Common myeloid progenitor, CD34-positive (primary cell): ENCODE data around the gene AGBL1.
"Not testable (repeated sequence)": the region's sequence is repeated elsewhere in the genome, so short reads cannot be mapped to it uniquely, and the experiment has no call there.

Experiments
- CTCF ChIA-PET: fragments of 350-600 bp; sonication (Branson Sonifier 250); formaldehyde crosslinking; loops from one replicate; lab custom pipeline; 2021; ENCODE audit warnings: antibody characterized with exemption; lab: Charles Lee
- POLR2A ChIA-PET: fragments of 350-600 bp; sonication (Branson Sonifier 250); formaldehyde crosslinking; loops from one replicate; lab custom pipeline; 2021; ENCODE audit warnings: antibody characterized with exemption; lab: Charles Lee
- DNase-seq, 3 donors: peaks; one replicate each; pipeline versions ENCODE4 v3.0.0 to v3.0.0-alpha.2; 2013
- H3K27ac ChIP-seq, 2 experiments: 1 replicate in 1 of 2; 2 replicates in 1 of 2; pipeline ENCODE4 v1.7.0; 2013; ENCODE audit warnings: inconsistent platforms in 2 of 2, low read length in 2 of 2, mild to moderate bottlenecking in 2 of 2, low read depth in 1 of 2, moderate library complexity in 1 of 2; ENCODE audit not compliant: severe bottlenecking in 2 of 2, insufficient read depth in 1 of 2, poor library complexity in 1 of 2
- H3K27me3 ChIP-seq, 5 experiments: replicated peaks in 2 of 5; 1 replicate in 3 of 5; 2 replicates in 2 of 5; pipeline versions ENCODE4 v1.6.1 to v1.7.0; 2013; ENCODE audit warnings: low read length in 4 of 5, mild to moderate bottlenecking in 2 of 5, moderate library complexity in 2 of 5, inconsistent platforms in 1 of 5; ENCODE audit not compliant: insufficient read depth in 5 of 5, control insufficient read depth in 4 of 5
- H3K36me3 ChIP-seq, 4 experiments: 1 replicate in 2 of 4; 2 replicates in 2 of 4; pipeline versions ENCODE4 v1.6.1 to v1.7.0; 2013; ENCODE audit warnings: low read length in 3 of 4, control low read depth in 1 of 4, mild to moderate bottlenecking in 1 of 4; ENCODE audit not compliant: control insufficient read depth in 4 of 4, insufficient read depth in 4 of 4
- H3K4me1 ChIP-seq, 4 experiments: 1 replicate in 3 of 4; 2 replicates in 1 of 4; pipeline versions ENCODE4 v1.6.1 to v1.7.1; 2013; ENCODE audit warnings: low read length in 3 of 4, mild to moderate bottlenecking in 3 of 4, control low read depth in 1 of 4, inconsistent platforms in 1 of 4, moderate library complexity in 1 of 4; ENCODE audit not compliant: control insufficient read depth in 4 of 4, insufficient read depth in 4 of 4; ENCODE audit errors: control extremely low read depth in 1 of 4
- H3K4me3 ChIP-seq, 7 experiments: 1 replicate in 4 of 7; 2 replicates in 3 of 7; pipeline versions ENCODE4 v1.5.1 to v1.7.0; 2013; ENCODE audit warnings: mild to moderate bottlenecking in 7 of 7, low read length in 6 of 7, moderate library complexity in 6 of 7, inconsistent platforms in 2 of 7, low read depth in 2 of 7, control low read depth in 1 of 7; ENCODE audit not compliant: insufficient read depth in 4 of 7, control insufficient read depth in 1 of 7; ENCODE audit errors: extremely low read depth in 1 of 7
- H3K9me3 ChIP-seq, 5 experiments: 1 replicate in 4 of 5; 2 replicates in 1 of 5; pipeline versions ENCODE4 v1.6.1 to v1.7.1; 2013; ENCODE audit warnings: low read length in 4 of 5, mild to moderate bottlenecking in 2 of 5, inconsistent platforms in 1 of 5, low read depth in 1 of 5, moderate library complexity in 1 of 5; ENCODE audit not compliant: control insufficient read depth in 4 of 5, insufficient read depth in 2 of 5; ENCODE audit errors: control extremely low read depth in 1 of 5
- WGBS: methylation state at CpG from one replicate; pipeline ENCODE4 v1.1.5; 2013; ENCODE audit not compliant: insufficient coverage; 5-methylcytosine and 5-hydroxymethylcytosine counted together

The AGBL1 gene

DNA sequence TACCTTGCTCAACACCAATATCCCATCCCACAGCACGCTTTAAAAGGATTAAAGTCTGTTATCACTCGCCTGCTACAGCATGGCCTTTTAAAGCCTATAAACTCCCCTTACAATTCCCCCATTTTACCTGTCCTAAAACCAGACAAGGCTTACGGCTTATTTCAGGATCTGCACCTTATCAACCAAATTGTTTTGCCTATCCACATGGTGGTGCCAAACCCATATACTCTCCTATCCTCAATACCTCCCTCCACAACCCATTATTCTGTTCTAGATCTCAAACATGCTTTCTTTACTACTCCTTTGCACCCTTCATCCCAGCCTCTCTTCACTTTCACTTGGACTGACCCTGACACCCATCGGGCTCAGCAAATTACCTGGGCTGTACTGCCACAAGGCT is 962.9 kb downstream of the AGBL1 start:
- H3K4me1 ChIP-seq, H3K4me3 ChIP-seq, POLR2A ChIA-PET, H3K27me3 ChIP-seq, DNase-seq, CTCF ChIA-PET, H3K27ac ChIP-seq, H3K36me3 ChIP-seq, H3K9me3 ChIP-seq: not testable (repeated sequence)
- WGBS: 84% methylated on average over 4 of the region's 4 CpGs

- CTCF ChIA-PET: no interaction called here
- POLR2A ChIA-PET: no interaction called here
- Histone ChIP-seq H3K36me3 (no peaks in the 10 kb centered on the region), H3K4me1 (no peaks in the 10 kb centered on the region), H3K27me3 (no peaks in the 10 kb centered on the region), H3K9me3 (no peaks in the 10 kb centered on the region), H3K4me3 (no peak overlapping the region), H3K27ac (no peak overlapping the region)
- DNase-seq: no peak
- WGBS: no CpG with 5 or more reads among the region's 1 CpG
These were observed 966.1 kb downstream of the AGBL1 start for GRCh38 chr15:87045746-87046145.

DNA sequence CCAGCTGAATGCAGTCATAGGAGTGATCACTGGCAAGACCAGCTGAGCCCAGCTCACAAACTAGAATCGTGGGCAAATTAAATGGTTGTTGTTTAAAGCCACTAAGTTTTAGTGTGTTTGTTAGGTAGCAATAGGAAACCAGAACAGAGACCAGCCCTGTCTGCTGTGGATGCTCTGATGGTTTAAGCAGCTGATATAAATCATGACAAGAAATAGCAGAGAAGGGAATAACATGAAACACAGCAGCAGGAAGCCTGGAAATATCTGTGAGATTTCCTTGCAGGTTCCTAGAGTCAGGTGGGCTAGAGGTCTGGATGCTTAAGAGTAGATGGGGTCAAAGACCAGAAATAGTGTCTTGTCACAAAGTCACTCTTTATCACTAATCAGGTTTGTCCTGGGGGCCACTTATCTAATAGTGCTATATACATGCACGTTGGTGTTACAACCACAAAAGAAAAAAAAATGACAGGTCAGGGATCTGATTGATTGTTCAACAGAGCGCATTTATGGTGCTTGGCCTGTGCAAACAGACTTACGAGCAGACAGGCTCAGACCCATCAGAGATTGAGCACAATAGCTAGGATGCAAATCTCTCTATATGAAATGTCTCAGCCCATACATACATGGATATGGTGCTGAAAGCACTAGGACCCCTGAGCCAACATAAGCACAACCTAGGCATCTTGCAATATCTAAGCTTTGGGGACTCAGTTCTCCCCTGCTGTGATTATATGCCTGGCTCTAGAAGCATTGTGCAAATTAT is 967.7 kb downstream of the AGBL1 start:
- Histone ChIP-seq H3K36me3 (no peaks in the 10 kb centered on the region), H3K9me3 (no peaks in the 10 kb centered on the region), H3K4me1 (no peaks in the 10 kb centered on the region), H3K27me3 (no peaks in the 10 kb centered on the region), H3K4me3 (no peak overlapping the region), H3K27ac (no peak overlapping the region)
- WGBS: 56% methylated on average over 4 of the region's 4 CpGs
- ChIA-PET POLR2A (no interaction called here), CTCF (interaction anchor here (1.4 kb wide), 1 partner anchor 10 kb away, joined by 4 read pairs; no protein-coding TSS in a partner anchor)
- no peak for DNase-seq
